Osteoblast (primary cell): ENCODE data around the gene PRICKLE2. TPM values are rescaled to one million over a fixed set of nuclear protein-coding genes. Genes with fewer than 3 reads are reported as not detected.

Source experiments
- DNase-seq: peaks from one replicate; pipeline ENCODE4 v3.0.0; 2011; ENCODE audit warnings: low spot score, mixed read lengths; ENCODE audit not compliant: insufficient read length; ENCODE audit errors: missing footprints
- H2AFZ ChIP-seq: 2 replicates; pipeline ENCODE4 v1.6.0; 2011; ENCODE audit warnings: mild to moderate bottlenecking, low read length
- H3K27ac ChIP-seq: 2 replicates; pipeline ENCODE4 v1.5.1; 2011; ENCODE audit warnings: mild to moderate bottlenecking, low read depth, low read length, moderate library complexity
- H3K27me3 ChIP-seq: 2 replicates; pipeline ENCODE4 v1.6.0; 2012; ENCODE audit warnings: mild to moderate bottlenecking, control low read depth, inconsistent platforms, low read length, moderate library complexity; ENCODE audit not compliant: insufficient read depth
- H3K36me3 ChIP-seq: 2 replicates; pipeline ENCODE4 v1.5.1; 2011; ENCODE audit warnings: mild to moderate bottlenecking, low read length, control low read depth, moderate library complexity; ENCODE audit not compliant: insufficient read depth
- H3K4me1 ChIP-seq: 2 replicates; pipeline ENCODE4 v1.5.1; 2011; ENCODE audit warnings: mild to moderate bottlenecking, low read length, control low read depth, moderate library complexity; ENCODE audit not compliant: insufficient read depth
- H3K4me2 ChIP-seq: 2 replicates; pipeline ENCODE4 v1.6.0; 2011; ENCODE audit warnings: mild to moderate bottlenecking, low read length; ENCODE audit not compliant: insufficient read depth
- H3K4me3 ChIP-seq: fragments of 200-600 bp; sonication (generic); 3 replicates; pipeline ENCODE4 v1.5.1; 2012; ENCODE audit warnings: mild to moderate bottlenecking, low read length, inconsistent platforms; ENCODE audit not compliant: insufficient read depth
- H3K79me2 ChIP-seq: 2 replicates; pipeline ENCODE4 v1.6.0; 2012; ENCODE audit warnings: mild to moderate bottlenecking, low read length, control low read depth, inconsistent platforms; ENCODE audit not compliant: insufficient read depth
- H3K9me3 ChIP-seq: 2 replicates; pipeline ENCODE4 v1.5.1; 2011; ENCODE audit warnings: low read depth, low read length, control low read depth
- H4K20me1 ChIP-seq: 2 replicates; pipeline ENCODE4 v1.6.0; 2012; ENCODE audit warnings: mild to moderate bottlenecking, low read length, control low read depth; ENCODE audit not compliant: insufficient read depth
- total RNA-seq: library from RNA; depleted of rRNA; stranded (reverse); fragments of >200 nt; gene quantifications from 2 replicates; pipeline ENCODE4 v1.2.3, GENCODE V29; 2012
- TF ChIP-seq, protein P1 (sequence below): IDR thresholded peaks from 2 replicates; pipeline ENCODE4 v1.5.1; 2011; ENCODE audit warnings: mild to moderate bottlenecking, low read depth, low read length, moderate library complexity; ENCODE audit errors: extremely low read depth

Gene PRICKLE2, protein sequence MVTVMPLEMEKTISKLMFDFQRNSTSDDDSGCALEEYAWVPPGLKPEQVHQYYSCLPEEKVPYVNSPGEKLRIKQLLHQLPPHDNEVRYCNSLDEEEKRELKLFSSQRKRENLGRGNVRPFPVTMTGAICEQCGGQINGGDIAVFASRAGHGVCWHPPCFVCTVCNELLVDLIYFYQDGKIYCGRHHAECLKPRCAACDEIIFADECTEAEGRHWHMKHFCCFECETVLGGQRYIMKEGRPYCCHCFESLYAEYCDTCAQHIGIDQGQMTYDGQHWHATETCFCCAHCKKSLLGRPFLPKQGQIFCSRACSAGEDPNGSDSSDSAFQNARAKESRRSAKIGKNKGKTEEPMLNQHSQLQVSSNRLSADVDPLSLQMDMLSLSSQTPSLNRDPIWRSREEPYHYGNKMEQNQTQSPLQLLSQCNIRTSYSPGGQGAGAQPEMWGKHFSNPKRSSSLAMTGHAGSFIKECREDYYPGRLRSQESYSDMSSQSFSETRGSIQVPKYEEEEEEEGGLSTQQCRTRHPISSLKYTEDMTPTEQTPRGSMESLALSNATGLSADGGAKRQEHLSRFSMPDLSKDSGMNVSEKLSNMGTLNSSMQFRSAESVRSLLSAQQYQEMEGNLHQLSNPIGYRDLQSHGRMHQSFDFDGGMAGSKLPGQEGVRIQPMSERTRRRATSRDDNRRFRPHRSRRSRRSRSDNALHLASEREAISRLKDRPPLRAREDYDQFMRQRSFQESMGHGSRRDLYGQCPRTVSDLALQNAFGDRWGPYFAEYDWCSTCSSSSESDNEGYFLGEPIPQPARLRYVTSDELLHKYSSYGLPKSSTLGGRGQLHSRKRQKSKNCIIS
- 18.8 and 25.0 TPM in 2 replicates for total RNA-seq

DNA sequence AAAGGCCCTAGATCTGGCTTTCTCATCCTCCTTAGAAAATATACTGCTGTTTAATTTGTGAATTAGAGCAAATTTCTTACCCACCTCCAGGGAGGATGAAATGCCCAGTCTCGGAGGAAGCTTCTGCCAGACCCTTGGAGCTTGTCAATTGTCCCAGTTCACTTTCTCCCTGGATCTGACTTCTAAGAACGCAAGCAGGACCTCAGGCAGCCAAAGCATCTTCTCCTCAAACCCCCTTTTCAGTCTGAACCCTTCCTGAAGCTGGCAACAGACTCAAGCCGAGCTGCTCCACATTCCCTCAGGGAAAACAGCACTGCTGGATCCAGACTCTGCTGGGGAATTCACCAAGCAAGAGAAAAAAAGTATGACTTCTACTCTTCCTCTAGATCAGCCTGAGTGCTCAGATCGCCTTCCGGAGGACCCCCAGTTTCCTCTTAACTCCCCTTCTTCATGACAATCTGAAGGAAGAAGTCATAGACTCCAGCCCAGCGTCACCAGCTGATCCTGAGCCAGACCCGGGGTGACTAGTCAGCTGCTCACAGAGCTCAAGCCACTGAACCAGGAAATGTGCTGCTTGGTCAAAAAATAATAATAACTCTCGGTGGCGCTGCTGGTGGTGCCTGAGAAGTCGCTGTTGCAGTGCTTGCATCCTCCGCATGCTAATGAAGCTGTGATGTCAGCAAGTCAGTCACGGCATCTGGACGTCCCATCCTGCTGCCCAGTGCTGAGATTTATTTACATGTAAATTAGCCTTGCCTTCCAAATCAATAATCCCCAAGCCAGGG, at the start of gene PRICKLE2:
PRICKLE2 (minus strand) TSS at position 641 of the 785 bp plus-strand sequence. CDS start 26,539 bp downstream, outside the sequence.
- peak within 1 kb of the TSS; percentile 95 for H3K27ac ChIP-seq
- no peaks in the 10 kb centered on the region for H3K36me3 ChIP-seq
- H3K27me3 ChIP-seq = no peaks in the 10 kb centered on the region
- peaks cover 46% of the 10 kb centered on the region for H3K4me1 ChIP-seq
- peaks cover 44% of the 10 kb centered on the region for H3K79me2 ChIP-seq
- H3K9me3 ChIP-seq = no peaks in the 10 kb centered on the region
- H2AFZ ChIP-seq = peak within 1 kb of the TSS; percentile 82
- peak within 1 kb of the TSS; percentile 69 for H3K4me3 ChIP-seq
- TF ChIP-seq, protein P1, sequence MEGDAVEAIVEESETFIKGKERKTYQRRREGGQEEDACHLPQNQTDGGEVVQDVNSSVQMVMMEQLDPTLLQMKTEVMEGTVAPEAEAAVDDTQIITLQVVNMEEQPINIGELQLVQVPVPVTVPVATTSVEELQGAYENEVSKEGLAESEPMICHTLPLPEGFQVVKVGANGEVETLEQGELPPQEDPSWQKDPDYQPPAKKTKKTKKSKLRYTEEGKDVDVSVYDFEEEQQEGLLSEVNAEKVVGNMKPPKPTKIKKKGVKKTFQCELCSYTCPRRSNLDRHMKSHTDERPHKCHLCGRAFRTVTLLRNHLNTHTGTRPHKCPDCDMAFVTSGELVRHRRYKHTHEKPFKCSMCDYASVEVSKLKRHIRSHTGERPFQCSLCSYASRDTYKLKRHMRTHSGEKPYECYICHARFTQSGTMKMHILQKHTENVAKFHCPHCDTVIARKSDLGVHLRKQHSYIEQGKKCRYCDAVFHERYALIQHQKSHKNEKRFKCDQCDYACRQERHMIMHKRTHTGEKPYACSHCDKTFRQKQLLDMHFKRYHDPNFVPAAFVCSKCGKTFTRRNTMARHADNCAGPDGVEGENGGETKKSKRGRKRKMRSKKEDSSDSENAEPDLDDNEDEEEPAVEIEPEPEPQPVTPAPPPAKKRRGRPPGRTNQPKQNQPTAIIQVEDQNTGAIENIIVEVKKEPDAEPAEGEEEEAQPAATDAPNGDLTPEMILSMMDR = peak; percentile 43
- H3K4me2 ChIP-seq = peak within 1 kb of the TSS; percentile 87
- DNase-seq = peak; percentile 58
- H4K20me1 ChIP-seq = no peaks in the 10 kb centered on the region

DNA sequence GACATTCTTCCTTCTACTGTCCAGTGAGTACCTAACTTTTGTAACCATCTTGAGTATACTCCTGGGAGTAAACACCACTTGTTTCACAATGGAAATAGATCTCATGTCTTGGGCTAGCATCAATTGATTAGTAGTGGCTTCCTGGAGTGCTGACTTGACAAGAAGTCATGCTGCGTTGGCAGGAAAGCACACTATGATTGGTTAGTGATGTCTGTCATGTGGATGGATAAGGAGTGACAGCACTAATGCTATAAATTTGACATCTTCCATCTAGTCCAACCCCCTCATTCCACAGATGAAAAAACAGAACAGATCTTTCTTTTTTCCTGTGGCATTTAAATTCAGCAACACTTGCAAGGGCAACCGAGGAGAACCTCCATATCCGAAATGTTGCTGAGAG, 47.6 kb upstream of the PRICKLE2 start:
- Histone ChIP-seq H4K20me1 (no peaks in the 10 kb centered on the region), H3K9me3 (no peaks in the 10 kb centered on the region), H3K4me3 (no peak overlapping the region), H3K27me3 (no peaks in the 10 kb centered on the region), H3K4me2 (no peak overlapping the region), H2AFZ (no peak overlapping the region), H3K4me1 (peaks cover 5% of the 10 kb centered on the region), H3K27ac (no peak overlapping the region), H3K36me3 (no peaks in the 10 kb centered on the region), H3K79me2 (no peaks in the 10 kb centered on the region)
- no peak for DNase-seq
- TF ChIP-seq, protein P1 = no peak

DNA sequence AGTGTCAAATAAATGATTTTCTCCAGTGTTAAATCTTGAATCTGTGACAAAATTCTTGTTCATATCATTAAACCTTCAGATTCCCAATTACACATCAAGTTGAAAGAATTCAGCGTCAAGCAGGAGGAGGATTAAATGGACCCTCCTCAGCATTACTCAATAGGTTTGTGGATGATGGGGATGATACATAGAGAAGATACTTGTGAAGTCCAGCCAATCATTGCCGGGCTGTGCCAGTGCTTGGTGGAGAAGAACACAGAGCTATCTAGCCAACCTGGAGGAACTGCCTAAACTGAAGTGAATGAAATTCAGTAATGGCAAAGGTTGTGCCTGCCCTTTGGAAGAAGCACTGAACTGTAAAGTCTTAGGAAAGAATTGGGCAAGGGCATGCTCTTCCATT, 47.0 kb upstream of the PRICKLE2 start:
- Histone ChIP-seq H3K27ac (no peak overlapping the region), H3K4me2 (no peak overlapping the region), H3K9me3 (no peaks in the 10 kb centered on the region), H3K36me3 (no peaks in the 10 kb centered on the region), H3K79me2 (no peaks in the 10 kb centered on the region), H4K20me1 (no peaks in the 10 kb centered on the region), H3K4me3 (no peak overlapping the region), H3K4me1 (peaks cover 5% of the 10 kb centered on the region), H2AFZ (no peak overlapping the region), H3K27me3 (no peaks in the 10 kb centered on the region)
- DNase-seq = no peak
- TF ChIP-seq, protein P1 = no peak
